Fibroblast of the aortic adventitia (primary cell): ENCODE data around the gene HSDL2. TPM values are rescaled to one million over a fixed set of nuclear protein-coding genes. Genes with fewer than 3 reads are reported as not detected.

Experiments used
- DNase-seq: peaks from one replicate; pipeline ENCODE4 v3.0.0-alpha.2; 2010; ENCODE audit warnings: low read depth
- H3K4me3 ChIP-seq: 2 replicates; pipeline ENCODE4 v1.5.1; 2011; ENCODE audit warnings: low read depth, mild to moderate bottlenecking, control low read depth, low read length, moderate library complexity
- total RNA-seq: library from RNA; depleted of rRNA; stranded (reverse); fragments of >200 nt; gene quantifications from 2 replicates; pipeline ENCODE4 v1.2.3, GENCODE V29; 2012; ENCODE audit warnings: low replicate concordance
- TF ChIP-seq, protein P1 (sequence below): IDR thresholded peaks from 2 replicates; pipeline ENCODE4 v1.5.1; 2011; ENCODE audit warnings: mild to moderate bottlenecking, low read length, control low read depth, inconsistent platforms; ENCODE audit not compliant: insufficient read depth

The HSDL2 gene
- total RNA-seq, 1 donor, result 54.9 TPM

DNA sequence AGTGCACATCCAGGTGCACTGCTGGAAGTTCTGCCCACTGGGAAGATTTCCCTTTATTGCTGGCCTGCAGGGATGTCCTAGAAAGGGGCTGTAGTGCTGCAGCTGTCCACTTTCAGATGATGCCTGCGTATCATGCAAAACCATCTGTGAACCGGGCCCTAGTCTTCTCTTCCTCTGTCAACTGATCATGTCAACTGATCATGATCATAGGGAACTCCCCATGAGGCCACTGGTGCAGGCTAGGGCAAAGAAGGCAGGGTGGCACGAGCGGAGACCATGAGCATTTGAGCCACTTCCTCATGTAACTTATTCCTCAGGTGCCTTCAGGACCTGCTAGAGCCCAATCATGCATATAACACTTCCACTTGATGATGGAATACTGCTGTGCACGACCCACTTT, 4.5 kb upstream of the HSDL2 start:
- DNase-seq, result no peak
- TF ChIP-seq, protein P1, sequence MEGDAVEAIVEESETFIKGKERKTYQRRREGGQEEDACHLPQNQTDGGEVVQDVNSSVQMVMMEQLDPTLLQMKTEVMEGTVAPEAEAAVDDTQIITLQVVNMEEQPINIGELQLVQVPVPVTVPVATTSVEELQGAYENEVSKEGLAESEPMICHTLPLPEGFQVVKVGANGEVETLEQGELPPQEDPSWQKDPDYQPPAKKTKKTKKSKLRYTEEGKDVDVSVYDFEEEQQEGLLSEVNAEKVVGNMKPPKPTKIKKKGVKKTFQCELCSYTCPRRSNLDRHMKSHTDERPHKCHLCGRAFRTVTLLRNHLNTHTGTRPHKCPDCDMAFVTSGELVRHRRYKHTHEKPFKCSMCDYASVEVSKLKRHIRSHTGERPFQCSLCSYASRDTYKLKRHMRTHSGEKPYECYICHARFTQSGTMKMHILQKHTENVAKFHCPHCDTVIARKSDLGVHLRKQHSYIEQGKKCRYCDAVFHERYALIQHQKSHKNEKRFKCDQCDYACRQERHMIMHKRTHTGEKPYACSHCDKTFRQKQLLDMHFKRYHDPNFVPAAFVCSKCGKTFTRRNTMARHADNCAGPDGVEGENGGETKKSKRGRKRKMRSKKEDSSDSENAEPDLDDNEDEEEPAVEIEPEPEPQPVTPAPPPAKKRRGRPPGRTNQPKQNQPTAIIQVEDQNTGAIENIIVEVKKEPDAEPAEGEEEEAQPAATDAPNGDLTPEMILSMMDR, result no peak
- H3K4me3 ChIP-seq, result no peak overlapping the region

DNA sequence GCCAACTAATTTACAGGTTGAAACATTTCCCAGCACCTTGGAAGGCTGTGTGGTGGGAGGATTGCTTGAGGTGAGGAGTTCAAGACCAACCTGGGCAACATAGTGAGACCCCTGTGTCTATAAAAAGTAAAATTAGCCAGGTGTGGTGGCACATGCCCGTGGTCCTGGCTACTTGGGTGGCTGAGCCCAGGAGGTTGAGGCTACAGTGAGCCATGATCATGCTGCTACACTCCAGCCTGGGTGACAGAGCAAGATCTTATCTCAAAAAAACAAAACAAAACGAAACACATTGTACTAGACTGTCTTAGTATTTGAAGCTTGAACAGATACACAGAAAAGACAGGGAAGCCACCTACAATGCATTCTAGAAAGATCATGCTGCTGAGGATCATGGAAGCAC, 2.8 kb upstream of the HSDL2 start:
- DNase-seq, result no peak
- TF ChIP-seq, protein P1, result no peak
- no peak overlapping the region for H3K4me3 ChIP-seq

DNA sequence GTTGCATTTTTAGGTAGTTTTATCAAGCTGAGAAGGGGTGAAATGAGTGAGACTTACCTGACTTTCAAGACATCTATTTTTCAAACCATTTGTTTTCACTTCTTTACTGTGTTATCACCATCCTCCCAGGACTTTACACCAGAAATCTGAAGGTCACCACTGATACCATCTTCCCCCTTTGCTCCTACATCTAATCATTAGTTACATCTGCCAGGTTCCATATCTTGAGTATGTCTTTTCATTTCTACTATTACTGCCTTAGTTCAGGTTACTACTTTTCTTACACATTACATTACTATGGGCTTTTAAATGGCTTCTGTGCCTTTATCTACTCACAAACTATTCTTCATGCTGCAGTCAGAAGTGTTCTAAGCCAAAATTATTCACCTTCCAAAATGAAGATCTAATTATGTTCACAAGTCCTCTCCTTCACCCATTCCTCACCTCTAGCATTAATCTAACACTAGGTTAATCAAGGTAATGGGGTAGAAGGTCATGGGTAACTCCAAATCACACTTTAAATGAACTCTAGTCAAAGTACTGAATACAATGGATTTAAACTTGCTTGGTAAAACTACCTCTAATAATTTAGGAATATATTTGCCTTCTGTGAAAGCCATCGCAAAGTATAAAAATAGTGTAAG, 2.1 kb upstream of the HSDL2 start:
- peak overlapping the region; percentile 90 for H3K4me3 ChIP-seq
- DNase-seq, result no peak
- TF ChIP-seq, protein P1, result no peak

DNA sequence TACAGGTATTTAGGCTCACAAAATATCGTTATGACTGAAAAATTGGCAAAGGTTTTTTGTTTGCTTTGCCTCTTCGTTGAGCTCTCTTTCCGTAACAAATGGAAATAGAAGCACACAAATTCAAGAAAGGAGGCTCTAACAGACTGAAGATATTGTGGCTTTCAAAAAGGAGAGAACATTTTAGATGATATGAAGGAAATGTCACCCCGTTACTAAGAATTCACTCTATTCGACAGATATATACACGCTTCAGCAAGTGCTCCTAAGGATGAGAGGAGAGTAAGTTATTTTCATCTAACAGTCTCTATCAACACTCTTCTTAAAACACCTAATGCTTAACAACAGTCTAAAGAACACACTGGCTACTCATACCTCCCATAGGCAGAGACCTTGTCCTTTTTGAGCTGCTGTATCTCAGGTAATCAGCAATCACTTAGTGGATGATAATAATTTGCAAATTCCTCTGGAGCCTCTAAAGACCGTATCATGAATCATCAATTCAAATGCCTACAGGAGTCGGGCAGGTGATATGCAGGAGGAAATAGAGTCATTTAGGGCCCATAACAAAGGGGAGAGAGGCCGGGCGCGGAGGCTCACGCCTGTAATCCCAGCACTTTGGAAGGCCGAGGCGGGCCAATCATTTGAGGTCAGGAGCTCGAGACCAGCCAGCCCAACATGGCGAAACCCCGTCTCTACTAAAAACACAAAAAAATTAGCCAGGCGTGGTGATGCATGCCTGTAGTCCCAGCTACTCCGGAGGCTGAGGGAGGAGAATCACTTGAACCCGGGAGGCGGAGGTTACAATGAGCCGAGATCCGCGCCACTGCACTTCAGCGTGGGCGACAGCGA, 1.4 kb upstream of the HSDL2 start:
- peak overlapping the region; percentile 90 for H3K4me3 ChIP-seq
- TF ChIP-seq, protein P1, result no peak
- DNase-seq, result no peak

DNA sequence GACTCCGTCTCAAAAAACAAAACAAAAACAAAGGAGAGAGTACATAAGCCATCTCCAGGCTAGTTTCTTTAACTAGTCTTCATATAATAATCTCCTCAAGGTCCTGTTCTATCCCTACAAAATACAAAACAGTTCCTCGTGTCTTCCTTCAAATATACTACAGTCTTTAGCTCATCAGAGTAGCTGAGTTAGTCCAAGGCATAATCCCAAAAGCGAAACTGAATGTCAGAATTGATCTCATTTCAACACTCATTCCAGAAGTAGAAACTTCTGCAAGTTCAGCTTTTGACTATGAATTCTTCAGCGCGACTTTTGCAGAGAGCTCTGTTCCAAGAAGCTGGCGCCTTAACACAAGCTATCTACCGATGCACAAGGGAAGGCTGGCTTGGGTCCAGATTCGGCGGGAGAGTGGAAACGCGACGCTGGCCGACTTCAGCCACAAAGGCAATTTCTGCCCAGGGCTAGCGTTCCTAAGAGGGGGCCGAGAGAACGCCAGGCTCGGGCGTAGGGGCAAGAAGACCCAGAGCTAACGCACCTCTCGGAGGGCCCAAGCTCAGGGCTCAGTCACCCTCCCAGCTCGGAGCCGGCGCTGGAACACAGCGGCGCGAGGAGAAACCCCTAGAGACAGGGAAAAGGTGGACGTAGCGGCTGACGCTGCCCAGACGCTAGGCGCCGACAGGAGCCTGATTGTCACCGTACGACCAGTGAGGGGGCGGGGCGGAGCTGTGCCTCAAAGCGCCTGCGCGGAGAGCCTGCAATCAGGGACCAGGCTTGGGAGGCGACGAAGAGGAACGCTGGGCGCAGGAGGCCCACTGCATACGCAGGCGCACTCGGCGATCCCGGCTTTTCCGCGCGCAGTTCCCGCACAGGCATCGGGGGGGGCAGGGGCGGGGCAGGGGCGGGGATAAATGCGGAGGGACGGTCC, 469 bp upstream of the HSDL2 start:
- DNase-seq, result peak; percentile 98
- TF ChIP-seq, protein P1, result no peak
- H3K4me3 ChIP-seq, result peak overlapping the region; percentile 92

DNA sequence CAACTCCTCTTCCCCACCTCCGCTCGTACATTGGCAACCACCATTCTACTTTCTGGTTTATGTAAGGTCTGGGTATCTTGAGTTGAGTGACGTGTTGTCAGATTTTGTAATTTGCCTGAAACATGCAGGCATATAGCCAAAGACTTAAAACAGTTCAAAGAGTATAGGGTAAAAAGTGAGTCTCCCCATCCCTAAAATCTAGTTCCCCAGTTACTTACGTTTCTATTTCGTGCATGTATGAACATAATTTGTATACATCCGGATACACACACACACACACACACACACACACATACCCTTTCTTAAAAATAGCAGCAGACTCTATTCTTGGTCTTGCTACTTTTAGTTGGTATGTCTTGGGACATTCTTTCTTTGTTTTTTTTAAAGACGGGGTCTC, 915 bp downstream of the HSDL2 start:
- H3K4me3 ChIP-seq, result peak overlapping the region; percentile 92
- DNase-seq, result peak; percentile 56
- TF ChIP-seq, protein P1, result no peak
